Activated T-helper 1 cell treated with anti-CD3 and anti-CD28 coated beads, Interleukin-2, amount 50 U/mL, for 16 hours (primary cell): Measurements from ENCODE around the gene ERICH6B.

Source experiments
- DNase-seq, 2 donors: peaks; one replicate each; pipeline ENCODE4 v3.0.0-alpha.2; 2020; ENCODE audit warnings: low read depth in 1 of 2, low spot score in 1 of 2

ERICH6B gene

GRCh38 chr13:45508776-45509175 lies 106.8 kb downstream of the ERICH6B start:
- DNase-seq: no peak

- no peak for DNase-seq
Measured at GRCh38 chr13:45506811-45507210, 108.7 kb downstream of the ERICH6B start.

GRCh38 chr13:45503658-45504057 lies 111.9 kb downstream of the ERICH6B start:
- no peak for DNase-seq

- DNase-seq: no peak
Measured at GRCh38 chr13:45501175-45501526, 114.4 kb downstream of the ERICH6B start.

- no peak for DNase-seq
Measured at GRCh38 chr13:45500492-45501174, 114.9 kb downstream of the ERICH6B start.

GRCh38 chr13:45496942-45497341 lies 118.6 kb downstream of the ERICH6B start:
- DNase-seq: no peak

- no peak for DNase-seq
Measured at GRCh38 chr13:45492538-45492937, 123.0 kb downstream of the ERICH6B start.
